Activated T-helper 2 cell treated with anti-CD3 and anti-CD28 coated beads, Interferon-gamma antibody, Interleukin-2, Interleukin-4, amounts not matched to agents 10 μg/mL and 5 μg/mL and 100 μg/mL, durations not matched to agents 14 hours and 24 hours and 36 hours (primary cell): ENCODE results near the gene HECTD2. TPM values are rescaled to one million over a fixed set of nuclear protein-coding genes. Genes with fewer than 3 reads are reported as not detected.
A peak's percentile ranks its signal among the peaks of the same experiment; 100 is the strongest.
"Not testable (repeated sequence)": the region's sequence is repeated elsewhere in the genome, so short reads cannot be mapped to it uniquely, and the experiment has no call there.

Experiments used
- DNase-seq: peaks from one replicate; pipeline ENCODE4 v3.0.0; 2021; ENCODE audit warnings: low spot score
- H3K27ac Mint-ChIP-seq: one replicate; pipeline ENCODE4 v1.8.0; 2021; ENCODE audit warnings: mixed read lengths
- H3K27me3 Mint-ChIP-seq: one replicate; pipeline ENCODE4 v1.8.0; 2021; ENCODE audit warnings: low read depth, mixed read lengths
- H3K36me3 Mint-ChIP-seq: one replicate; pipeline ENCODE4 v1.8.0; 2021; ENCODE audit warnings: low read depth, mixed read lengths
- H3K4me1 Mint-ChIP-seq: one replicate; pipeline ENCODE4 v1.8.0; 2021; ENCODE audit warnings: low read depth, mixed read lengths
- H3K4me3 Mint-ChIP-seq: one replicate; pipeline ENCODE4 v1.8.0; 2021; ENCODE audit warnings: low read depth, mild to moderate bottlenecking, moderate library complexity, mixed read lengths
- H3K9me3 Mint-ChIP-seq: one replicate; pipeline ENCODE4 v1.8.0; 2021; ENCODE audit warnings: mixed read lengths
- intact Hi-C: fragments of 100-400 bp; cut with micrococcal nuclease; formaldehyde crosslinking; loops from one replicate; pipeline ENCODE4 v1.15.1; 2023
- total RNA-seq: library from RNA; stranded (reverse); gene quantifications from 2 replicates; pipeline ENCODE4 v1.2.3, GENCODE V29; 2022

HECTD2 gene
- total RNA-seq, 1 donor from 2014 or later: 6.6 TPM

GRCh38 chr10:91389636-91390512 is 20.3 kb upstream of the HECTD2 start:
- H3K4me1 Mint-ChIP-seq: peaks cover 8% of the 10 kb centered on the region
- H3K9me3 Mint-ChIP-seq: no peaks in the 10 kb centered on the region
- no peak for DNase-seq
- H3K36me3 Mint-ChIP-seq: no peaks in the 10 kb centered on the region
- H3K27ac Mint-ChIP-seq: no peak overlapping the region
- intact Hi-C loops: loop anchor here (1.0 to 10.0 kb wide), 7 partner anchors 21 to 522 kb away; partner anchors contain the start of gene HECTD2
- H3K27me3 Mint-ChIP-seq: peaks cover 33% of the 10 kb centered on the region
- no peak overlapping the region for H3K4me3 Mint-ChIP-seq

- not testable (repeated sequence) for H3K4me1 Mint-ChIP-seq, H3K27ac Mint-ChIP-seq, DNase-seq, H3K9me3 Mint-ChIP-seq, H3K36me3 Mint-ChIP-seq, H3K4me3 Mint-ChIP-seq
- H3K27me3 Mint-ChIP-seq: peaks cover 31% of the 10 kb centered on the region
- intact Hi-C loops: loop anchor here (1.0 to 10.0 kb wide), 2 partner anchors 94 to 522 kb away; no protein-coding TSS in a partner anchor
These were observed 19.7 kb upstream of the HECTD2 start for GRCh38 chr10:91390513-91390825.

GRCh38 chr10:91391920-91392319 is 18.2 kb upstream of the HECTD2 start:
- H3K4me1 Mint-ChIP-seq: peaks cover 8% of the 10 kb centered on the region
- no peaks in the 10 kb centered on the region for H3K36me3 Mint-ChIP-seq
- no peak for DNase-seq
- H3K4me3 Mint-ChIP-seq: no peak overlapping the region
- peaks cover 28% of the 10 kb centered on the region for H3K27me3 Mint-ChIP-seq
- intact Hi-C loops: loop anchor here (10.0 kb wide), 1 partner anchor 93 kb away; no protein-coding TSS in a partner anchor
- H3K9me3 Mint-ChIP-seq: no peaks in the 10 kb centered on the region
- no peak overlapping the region for H3K27ac Mint-ChIP-seq

- Mint-ChIP-seq H3K4me3 (no peak overlapping the region), H3K4me1 (peaks cover 10% of the 10 kb centered on the region), H3K27me3 (peaks cover 25% of the 10 kb centered on the region), H3K27ac (no peak overlapping the region), H3K9me3 (no peaks in the 10 kb centered on the region), H3K36me3 (no peaks in the 10 kb centered on the region)
- no peak for DNase-seq
- intact Hi-C loops: no loop called here
These were observed 3.8 kb upstream of the HECTD2 start for GRCh38 chr10:91406322-91406721.

GRCh38 chr10:91409069-91409868 is 875 bp upstream of the HECTD2 start:
- H3K27me3 Mint-ChIP-seq: peaks cover 22% of the 10 kb centered on the region
- H3K9me3 Mint-ChIP-seq: no peaks in the 10 kb centered on the region
- peaks cover 16% of the 10 kb centered on the region for H3K4me1 Mint-ChIP-seq
- no peaks in the 10 kb centered on the region for H3K36me3 Mint-ChIP-seq
- peak overlapping the region; percentile 79 for H3K27ac Mint-ChIP-seq
- peak overlapping the region; percentile 82 for H3K4me3 Mint-ChIP-seq
- peak; percentile 25 for DNase-seq
- intact Hi-C loops: loop anchor here (1.0 kb wide), 1 partner anchor 402 kb away; no protein-coding TSS in a partner anchor

- DNase-seq: no peak
- no peaks in the 10 kb centered on the region for H3K36me3 Mint-ChIP-seq
- H3K4me1 Mint-ChIP-seq: peaks cover 19% of the 10 kb centered on the region
- peak overlapping the region; percentile 87 for H3K4me3 Mint-ChIP-seq
- no peaks in the 10 kb centered on the region for H3K9me3 Mint-ChIP-seq
- H3K27ac Mint-ChIP-seq: peak overlapping the region; percentile 88
- peaks cover 13% of the 10 kb centered on the region for H3K27me3 Mint-ChIP-seq
- intact Hi-C loops: loop anchor here (2.0 to 5.0 kb wide), 5 partner anchors 22 to 511 kb away; partner anchors contain the start of genes BTAF1 and TNKS2
These were observed 661 bp downstream of the HECTD2 start for GRCh38 chr10:91410638-91411371.

GRCh38 chr10:91411621-91412020 is 1.5 kb downstream of the HECTD2 start:
- Mint-ChIP-seq H3K27ac (peak overlapping the region; percentile 29), H3K36me3 (no peaks in the 10 kb centered on the region), H3K4me1 (peaks cover 23% of the 10 kb centered on the region), H3K4me3 (peak overlapping the region; percentile 87), H3K9me3 (no peaks in the 10 kb centered on the region), H3K27me3 (peaks cover 6% of the 10 kb centered on the region)
- no peak for DNase-seq
- intact Hi-C loops: loop anchor here (2.0 to 5.0 kb wide), 5 partner anchors 23 to 511 kb away; partner anchors contain the start of genes BTAF1 and TNKS2

GRCh38 chr10:91412354-91413087 is 2.4 kb downstream of the HECTD2 start:
- no peaks in the 10 kb centered on the region for H3K9me3 Mint-ChIP-seq

GRCh38 chr10:91415816-91416215 is 5.7 kb downstream of the HECTD2 start:
- Mint-ChIP-seq H3K36me3 (no peaks in the 10 kb centered on the region), H3K4me3 (no peak overlapping the region), H3K4me1 (peaks cover 19% of the 10 kb centered on the region), H3K27ac (no peak overlapping the region), H3K27me3 (no peaks in the 10 kb centered on the region), H3K9me3 (no peaks in the 10 kb centered on the region)
- intact Hi-C loops: no loop called here
- DNase-seq: no peak

More at GRCh38 chr10:91412354-91413087, 2.4 kb downstream of the HECTD2 start:
- Mint-ChIP-seq H3K36me3 (no peaks in the 10 kb centered on the region), H3K4me3 (no peak overlapping the region), H3K27ac (no peak overlapping the region), H3K4me1 (peaks cover 27% of the 10 kb centered on the region), H3K27me3 (peaks cover 4% of the 10 kb centered on the region)
- intact Hi-C loops: loop anchor here (5.0 kb wide), 2 partner anchors 490 to 510 kb away; partner anchors contain the start of gene BTAF1
- no peak for DNase-seq

- Mint-ChIP-seq H3K36me3 (no peaks in the 10 kb centered on the region), H3K27ac (no peak overlapping the region), H3K9me3 (no peaks in the 10 kb centered on the region), H3K27me3 (no peaks in the 10 kb centered on the region), H3K4me1 (peaks cover 21% of the 10 kb centered on the region), H3K4me3 (no peak overlapping the region)
- DNase-seq: no peak
- intact Hi-C loops: no loop called here
These were observed 6.3 kb downstream of the HECTD2 start for GRCh38 chr10:91416339-91416855.

GRCh38 chr10:91418416-91418815 is 8.3 kb downstream of the HECTD2 start:
- H3K27me3 Mint-ChIP-seq: no peaks in the 10 kb centered on the region
- H3K4me1 Mint-ChIP-seq: peaks cover 18% of the 10 kb centered on the region
- no peak overlapping the region for H3K4me3 Mint-ChIP-seq
- H3K36me3 Mint-ChIP-seq: no peaks in the 10 kb centered on the region
- no peak for DNase-seq
- no peaks in the 10 kb centered on the region for H3K9me3 Mint-ChIP-seq
- no peak overlapping the region for H3K27ac Mint-ChIP-seq
- intact Hi-C loops: no loop called here
